SK-N-MC (cell line): Measurements from ENCODE around the gene CTTNBP2.
A peak's percentile ranks its signal among the peaks of the same experiment; 100 is the strongest.

Source experiments
- DNase-seq: peaks from one replicate; pipeline ENCODE4 v3.0.0-alpha.2; 2011; ENCODE audit warnings: low read depth, low spot score
- H3K27ac ChIP-seq: fragments of 200-600 bp; sonication (generic); 2 replicates; pipeline ENCODE4 v1.5.1; 2016; ENCODE audit warnings: mixed run types
- H3K36me3 ChIP-seq: fragments of 200-600 bp; sonication (generic); 2 replicates; pipeline ENCODE4 v1.6.1; 2017; ENCODE audit warnings: antibody characterized with exemption, low read length, mixed read lengths; ENCODE audit not compliant: insufficient read depth
- H3K4me3 ChIP-seq: fragments of 200-600 bp; sonication (generic); 2 replicates; pipeline ENCODE4 v1.5.1; 2016
- H3K9ac ChIP-seq: fragments of 200-600 bp; sonication (generic); 2 replicates; pipeline ENCODE4 v1.8.0; 2017; ENCODE audit warnings: mixed run types, mixed read lengths; ENCODE audit not compliant: insufficient read length
- H3K9me3 ChIP-seq: fragments of 200-600 bp; sonication (generic); 2 replicates; pipeline ENCODE4 v1.6.1; 2017; ENCODE audit warnings: low read depth, mild to moderate bottlenecking, antibody characterized with exemption, low read length, moderate library complexity, mixed read lengths
- EZH2 ChIP-seq: fragments of 200-600 bp; sonication (generic); IDR thresholded peaks from one replicate; pipeline ENCODE4 v1.6.1; 2017; ENCODE audit warnings: antibody characterized with exemption
- FOXP2 ChIP-seq: optimal IDR thresholded peaks from 2 replicates; pipeline ENCODE3; 2011; ENCODE audit warnings: mild to moderate bottlenecking, moderate library complexity; ENCODE audit not compliant: insufficient read depth; ENCODE audit errors: extremely low read length, control extremely low read depth
- POLR2AphosphoS5 ChIP-seq: IDR thresholded peaks from 2 replicates; pipeline ENCODE4 v1.6.1; 2012; ENCODE audit warnings: mild to moderate bottlenecking, low read depth, low read length, borderline replicate concordance

The CTTNBP2 gene

DNA sequence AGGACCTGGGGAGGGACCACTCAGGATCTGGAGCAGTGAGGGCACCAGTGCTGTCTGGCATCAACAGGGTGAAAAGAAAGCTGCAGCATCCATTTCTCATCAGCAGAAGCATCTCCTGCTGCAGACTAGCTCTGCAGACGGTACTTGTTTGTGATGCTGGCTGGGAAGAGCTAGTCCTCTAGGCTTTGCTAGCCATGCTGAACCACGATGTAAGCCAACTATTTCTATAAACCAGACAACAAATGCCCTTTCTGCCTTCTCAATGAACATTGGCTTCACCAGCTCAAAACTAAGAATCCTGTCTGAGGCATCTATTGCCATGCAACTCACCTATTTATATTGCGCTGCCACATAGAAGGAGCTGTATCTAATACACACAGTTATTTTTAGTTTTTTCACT is 65.6 kb downstream of the CTTNBP2 start:
- Histone ChIP-seq H3K36me3 (peaks cover 3% of the 10 kb centered on the region; the same call in 1 of the 2 replicates), H3K9ac (no peak overlapping the region), H3K27ac (peak overlapping the region; percentile 43), H3K4me3 (no peak overlapping the region), H3K9me3 (no peaks in the 10 kb centered on the region)
- TF ChIP-seq FOXP2 (no peak), EZH2 (no peak), POLR2AphosphoS5 (no peak)
- no peak for DNase-seq

DNA sequence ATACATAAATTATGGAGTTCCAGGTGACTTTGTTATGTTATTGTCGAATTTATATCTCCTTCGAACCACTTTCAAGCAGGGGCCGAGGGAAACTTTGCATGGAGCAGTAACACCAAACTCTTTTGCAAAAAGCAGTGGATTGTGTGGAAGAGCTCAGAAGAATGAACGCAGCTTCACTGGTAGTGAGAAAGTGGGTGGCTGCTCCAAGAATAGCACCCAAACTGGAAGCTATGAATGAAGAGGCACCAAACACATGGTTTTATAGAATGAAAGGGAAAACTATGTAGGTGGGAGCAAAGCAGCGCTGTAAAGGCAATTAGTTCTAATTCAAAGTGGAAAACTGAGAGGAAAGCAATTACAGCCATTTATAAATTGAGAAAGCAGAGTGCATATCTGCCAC is 67.2 kb downstream of the CTTNBP2 start:
- no peak overlapping the region for H3K4me3 ChIP-seq
- TF ChIP-seq POLR2AphosphoS5, result no peak
- no peak for TF ChIP-seq EZH2
- TF ChIP-seq FOXP2, result no peak
- H3K27ac ChIP-seq, result no peak overlapping the region
- DNase-seq, result no peak
- no peak overlapping the region for H3K9ac ChIP-seq
- H3K36me3 ChIP-seq, result peaks cover 3% of the 10 kb centered on the region; the same call in 1 of the 2 replicates
- H3K9me3 ChIP-seq, result no peaks in the 10 kb centered on the region

DNA sequence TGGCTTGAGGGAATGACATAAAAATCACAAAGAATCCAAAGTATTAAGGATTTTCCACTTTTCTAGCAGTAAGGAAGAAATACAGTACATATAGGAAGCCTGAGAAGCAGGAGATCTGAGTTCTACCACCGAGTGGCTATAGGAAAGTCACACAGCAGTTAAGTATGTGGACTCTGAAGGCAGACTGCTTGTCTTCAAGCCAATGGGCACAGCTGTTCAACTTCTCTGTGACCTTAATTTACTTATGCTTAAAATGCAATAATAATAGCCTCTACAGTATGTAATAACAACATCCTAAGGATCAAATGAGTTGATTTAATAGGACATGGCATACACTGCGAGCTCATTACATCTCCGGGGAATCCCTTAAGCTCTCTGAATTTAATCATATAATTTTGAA is 68.0 kb downstream of the CTTNBP2 start:
- Histone ChIP-seq H3K27ac (no peak overlapping the region), H3K9me3 (no peaks in the 10 kb centered on the region), H3K4me3 (no peak overlapping the region), H3K9ac (no peak overlapping the region), H3K36me3 (peaks cover 3% of the 10 kb centered on the region; the same call in 1 of the 2 replicates)
- TF ChIP-seq FOXP2, result no peak
- no peak for TF ChIP-seq POLR2AphosphoS5
- TF ChIP-seq EZH2, result no peak
- no peak for DNase-seq

DNA sequence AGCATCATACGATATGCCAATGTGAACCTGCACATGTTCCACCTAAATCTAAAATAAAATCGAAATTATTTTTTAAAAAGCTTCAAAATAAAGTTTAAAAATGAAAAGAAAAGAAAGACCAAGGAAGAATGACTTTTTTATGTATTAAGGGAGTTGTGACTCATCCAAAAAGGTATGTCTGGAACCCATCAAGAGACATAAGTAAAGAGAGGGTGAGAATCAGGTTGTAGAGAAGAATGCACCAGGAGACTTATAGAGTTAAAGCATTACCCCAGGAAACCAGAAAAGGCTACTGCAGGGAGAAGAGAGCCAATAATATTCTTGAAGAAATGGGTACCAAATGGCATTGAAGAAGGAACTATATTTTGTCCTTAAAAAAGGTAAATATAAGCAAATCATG is 69.8 kb downstream of the CTTNBP2 start:
- Histone ChIP-seq H3K36me3 (no peaks in the 10 kb centered on the region), H3K9me3 (no peaks in the 10 kb centered on the region), H3K4me3 (no peak overlapping the region), H3K27ac (no peak overlapping the region), H3K9ac (no peak overlapping the region)
- TF ChIP-seq FOXP2, result no peak
- TF ChIP-seq POLR2AphosphoS5, result no peak
- TF ChIP-seq EZH2, result no peak
- DNase-seq, result no peak

DNA sequence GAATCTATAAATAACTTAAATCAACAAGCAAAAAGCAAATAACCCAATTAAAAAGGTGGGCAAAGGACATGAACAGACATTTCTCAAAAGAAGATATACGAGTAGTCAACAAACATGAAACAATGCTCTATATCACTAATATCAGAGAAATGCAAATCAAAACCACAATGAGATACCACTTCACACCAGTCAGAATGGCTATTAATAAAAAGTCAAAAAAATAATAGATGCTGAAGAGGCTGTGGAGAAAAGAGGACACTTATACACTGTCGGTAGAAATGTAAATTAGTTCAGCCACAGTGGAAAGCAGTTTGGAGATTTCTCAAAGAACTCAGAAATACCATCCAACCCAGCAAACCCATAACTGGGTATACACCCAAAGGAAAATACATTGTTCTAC is 70.6 kb downstream of the CTTNBP2 start:
- Histone ChIP-seq H3K27ac (no peak overlapping the region), H3K9me3 (no peaks in the 10 kb centered on the region)
- TF ChIP-seq FOXP2 (no peak), EZH2 (no peak), POLR2AphosphoS5 (no peak)

DNA sequence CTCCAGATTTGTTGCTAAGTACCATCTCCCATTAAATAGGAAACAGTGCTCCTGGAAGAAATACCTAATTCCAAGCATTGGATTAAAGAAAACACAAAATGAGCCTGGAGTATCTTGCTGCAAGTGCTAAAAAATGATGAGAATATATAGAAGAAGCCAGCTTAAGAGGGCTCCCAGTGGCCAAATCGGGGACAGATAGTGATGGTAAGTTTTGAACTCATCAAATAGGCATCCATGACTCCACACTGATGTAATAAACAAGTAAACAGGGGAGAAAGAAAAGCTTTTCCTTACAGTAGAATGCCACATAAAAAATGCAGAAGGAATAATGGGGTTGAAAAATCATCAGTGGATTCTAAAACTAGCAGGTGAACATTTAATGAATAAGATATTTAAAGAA is 72.4 kb downstream of the CTTNBP2 start:
- Histone ChIP-seq H3K27ac (peak overlapping the region; percentile 62), H3K36me3 (no peaks in the 10 kb centered on the region), H3K4me3 (no peak overlapping the region), H3K9ac (no peak overlapping the region), H3K9me3 (no peaks in the 10 kb centered on the region)
- no peak for DNase-seq
- no peak for TF ChIP-seq POLR2AphosphoS5
- no peak for TF ChIP-seq EZH2
- no peak for TF ChIP-seq FOXP2

More for the DNA sequence above, 70.6 kb downstream of the CTTNBP2 start:
- no peak overlapping the region for H3K9ac ChIP-seq
- H3K36me3 ChIP-seq, result no peaks in the 10 kb centered on the region
- no peak overlapping the region for H3K4me3 ChIP-seq
- no peak for DNase-seq

DNA sequence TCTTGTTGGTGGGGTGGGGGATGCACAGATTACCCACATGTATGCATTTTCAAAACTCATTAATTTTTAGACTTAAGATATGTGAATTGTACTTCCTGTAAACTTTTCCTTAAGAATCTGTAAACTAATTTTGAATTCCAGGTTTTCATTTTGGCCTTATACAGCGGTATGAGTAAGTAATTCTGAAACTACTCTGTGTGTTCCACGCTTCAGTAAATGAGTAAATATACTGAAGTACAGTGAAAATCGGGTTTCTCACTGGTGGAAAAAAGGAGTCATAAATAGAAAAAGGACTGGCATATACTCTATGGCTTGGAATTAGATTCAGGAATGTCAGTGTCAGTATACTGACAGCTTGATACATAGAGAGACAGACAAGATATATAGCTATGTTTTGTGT is 72.8 kb downstream of the CTTNBP2 start:
- Histone ChIP-seq H3K9ac (no peak overlapping the region), H3K36me3 (no peaks in the 10 kb centered on the region), H3K27ac (no peak overlapping the region), H3K9me3 (no peaks in the 10 kb centered on the region), H3K4me3 (no peak overlapping the region)
- no peak for TF ChIP-seq POLR2AphosphoS5
- no peak for TF ChIP-seq EZH2
- no peak for TF ChIP-seq FOXP2
- no peak for DNase-seq

DNA sequence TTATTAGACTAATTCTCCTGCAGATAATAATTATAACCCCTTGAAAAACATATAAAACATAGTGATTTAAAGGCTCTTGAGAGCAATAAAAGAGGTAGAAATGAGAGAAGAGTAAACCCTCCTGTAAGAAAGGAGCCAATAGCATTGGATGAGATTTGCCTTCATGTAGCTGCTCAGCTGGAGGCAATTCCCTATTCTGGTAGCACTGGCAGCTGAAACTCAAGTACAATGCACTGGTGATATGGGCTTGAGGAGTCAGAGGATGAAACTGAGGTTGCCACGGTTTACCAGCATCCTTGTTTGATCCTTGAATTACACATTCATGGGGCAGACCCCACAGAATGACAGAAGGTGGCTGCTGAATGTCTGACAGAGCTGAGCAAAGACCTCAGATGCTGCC is 76.4 kb downstream of the CTTNBP2 start:
- TF ChIP-seq POLR2AphosphoS5 (no peak), FOXP2 (no peak), EZH2 (no peak)
- DNase-seq, result no peak
- Histone ChIP-seq H3K36me3 (peaks cover 7% of the 10 kb centered on the region; the same call in 1 of the 2 replicates), H3K9ac (no peak overlapping the region), H3K9me3 (no peaks in the 10 kb centered on the region), H3K4me3 (no peak overlapping the region), H3K27ac (no peak overlapping the region)

DNA sequence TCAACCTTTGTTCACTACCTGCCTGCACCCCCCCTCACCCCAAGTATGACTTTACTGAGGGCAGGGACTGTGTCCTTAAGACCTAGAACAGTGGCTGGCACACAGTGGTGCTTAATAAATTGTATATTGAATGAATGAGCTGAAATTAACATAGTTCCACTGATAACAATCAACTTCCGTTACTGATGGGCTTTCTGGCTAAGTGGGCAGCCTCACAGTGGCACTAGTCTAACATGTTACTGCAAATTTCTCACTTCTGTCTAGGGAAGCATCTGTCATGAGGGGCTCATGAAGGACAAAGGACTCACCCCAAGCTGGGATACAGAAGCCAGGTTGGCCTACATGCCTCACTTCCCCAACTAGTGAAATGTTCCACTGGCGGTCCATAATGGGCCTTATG is 79.3 kb downstream of the CTTNBP2 start:
- no peak for DNase-seq
- H3K27ac ChIP-seq, result no peak overlapping the region
- H3K9ac ChIP-seq, result no peak overlapping the region
- no peak overlapping the region for H3K4me3 ChIP-seq
- TF ChIP-seq FOXP2, result no peak
- no peak for TF ChIP-seq POLR2AphosphoS5
- TF ChIP-seq EZH2, result no peak
- H3K36me3 ChIP-seq, result peaks cover 15% of the 10 kb centered on the region
- H3K9me3 ChIP-seq, result no peaks in the 10 kb centered on the region

DNA sequence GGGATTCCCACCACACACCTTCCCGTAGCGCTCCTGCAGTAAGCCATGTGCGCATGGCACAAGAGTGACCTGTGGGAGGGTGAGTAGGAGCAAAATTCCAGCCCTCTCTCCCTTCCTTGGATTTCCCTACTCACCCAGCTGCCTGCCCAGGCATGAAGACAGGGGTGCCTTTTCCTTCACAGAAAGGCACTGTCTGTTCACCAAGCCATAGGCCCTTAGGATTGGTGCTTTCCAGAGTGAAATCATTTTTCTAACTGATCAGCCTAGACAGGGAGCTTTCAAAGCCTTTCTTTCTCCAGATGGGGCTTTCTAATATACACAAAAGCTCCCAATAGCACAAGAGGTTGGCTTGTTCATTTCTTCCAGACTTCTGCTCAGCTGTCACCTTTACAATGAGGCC is 79.7 kb downstream of the CTTNBP2 start:
- no peak for TF ChIP-seq POLR2AphosphoS5
- TF ChIP-seq FOXP2, result no peak
- no peak for TF ChIP-seq EZH2

More for the DNA sequence above, 79.7 kb downstream of the CTTNBP2 start:
- H3K27ac ChIP-seq, result no peak overlapping the region
- no peaks in the 10 kb centered on the region for H3K9me3 ChIP-seq
- peaks cover 15% of the 10 kb centered on the region for H3K36me3 ChIP-seq
- no peak overlapping the region for H3K4me3 ChIP-seq
- DNase-seq, result no peak
- H3K9ac ChIP-seq, result no peak overlapping the region
